ENCODE measurements around the gene IL17REL.

Gene IL17REL

DNA sequence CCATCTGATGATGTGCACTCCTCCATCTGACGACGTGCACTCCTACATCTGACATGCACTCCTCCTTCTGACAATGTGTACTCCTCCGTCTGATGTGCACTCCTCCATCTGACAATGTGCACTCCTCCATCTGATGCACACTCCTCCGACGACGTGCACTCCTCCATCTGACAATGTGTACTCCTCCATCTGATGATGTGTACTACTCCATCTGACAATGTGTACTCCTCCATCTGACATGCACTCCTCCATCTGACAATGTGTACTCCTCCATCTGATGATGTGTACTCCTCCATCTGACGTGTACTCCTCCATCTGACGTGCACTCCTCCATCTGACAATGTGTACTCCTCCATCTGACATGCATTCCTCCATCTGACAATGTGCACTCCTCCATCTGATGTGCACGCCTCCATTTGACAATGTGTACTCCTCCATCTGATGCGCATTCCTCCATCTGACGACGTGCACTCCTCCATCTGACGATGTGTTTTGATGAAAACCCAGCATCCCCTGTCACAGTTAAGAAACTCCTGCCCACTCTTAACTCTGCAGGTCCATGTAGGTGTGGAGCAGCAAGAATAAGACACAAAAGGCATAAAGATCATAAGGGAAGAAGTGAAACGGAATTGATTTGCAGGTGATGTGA is 9.7 kb upstream of the IL17REL start:
- DNase-seq (ENCODE audit: low read depth): no peak

GRCh38 chr22:50020606-50021005 is 8.0 kb upstream of the IL17REL start:
- no peak for DNase-seq (ENCODE audit: low read depth)

- DNase-seq (ENCODE audit: low read depth): no peak
These were observed 6.8 kb upstream of the IL17REL start for GRCh38 chr22:50019316-50019715.

DNA sequence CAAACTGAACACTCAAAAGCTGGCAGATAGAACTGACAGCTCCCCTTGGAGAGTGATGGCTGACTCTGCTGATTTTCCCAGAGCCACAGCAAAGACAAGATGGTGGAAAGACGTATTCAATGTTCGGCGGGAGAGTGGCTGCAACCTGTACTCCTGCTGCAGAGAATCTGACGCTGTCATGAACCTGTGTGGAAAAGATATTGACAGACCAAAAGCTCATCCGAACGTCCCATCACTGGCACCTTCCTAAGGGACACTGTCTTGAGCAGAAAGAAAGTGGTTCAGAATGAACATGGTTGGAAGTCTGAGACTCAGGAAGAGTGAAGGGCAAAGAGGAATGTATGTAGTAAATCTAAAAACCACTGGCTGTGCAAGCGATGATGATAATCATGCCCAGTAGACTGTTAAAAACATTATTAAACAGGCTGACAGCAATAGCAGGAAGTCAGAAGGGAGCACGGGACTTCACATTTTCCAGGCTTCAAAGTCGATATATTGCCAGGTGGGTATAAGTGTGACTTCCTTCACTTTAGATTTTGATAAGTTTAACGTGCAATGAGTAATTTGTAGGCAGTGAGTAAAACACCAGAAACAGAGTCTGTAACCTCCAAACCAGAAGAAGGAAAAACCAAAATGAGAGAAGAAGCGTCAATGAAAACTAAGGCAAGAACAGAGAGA is 6.2 kb upstream of the IL17REL start:
- DNase-seq (ENCODE audit: low read depth): no peak

- no peak for DNase-seq (ENCODE audit: low read depth)
These were observed 5.2 kb upstream of the IL17REL start for GRCh38 chr22:50017701-50018224.

- DNase-seq (ENCODE audit: low read depth): no peak
These were observed 4.6 kb upstream of the IL17REL start for GRCh38 chr22:50016988-50017700.

- DNase-seq (ENCODE audit: low read depth): no peak
These were observed 3.9 kb upstream of the IL17REL start for GRCh38 chr22:50016308-50016987.

DNA sequence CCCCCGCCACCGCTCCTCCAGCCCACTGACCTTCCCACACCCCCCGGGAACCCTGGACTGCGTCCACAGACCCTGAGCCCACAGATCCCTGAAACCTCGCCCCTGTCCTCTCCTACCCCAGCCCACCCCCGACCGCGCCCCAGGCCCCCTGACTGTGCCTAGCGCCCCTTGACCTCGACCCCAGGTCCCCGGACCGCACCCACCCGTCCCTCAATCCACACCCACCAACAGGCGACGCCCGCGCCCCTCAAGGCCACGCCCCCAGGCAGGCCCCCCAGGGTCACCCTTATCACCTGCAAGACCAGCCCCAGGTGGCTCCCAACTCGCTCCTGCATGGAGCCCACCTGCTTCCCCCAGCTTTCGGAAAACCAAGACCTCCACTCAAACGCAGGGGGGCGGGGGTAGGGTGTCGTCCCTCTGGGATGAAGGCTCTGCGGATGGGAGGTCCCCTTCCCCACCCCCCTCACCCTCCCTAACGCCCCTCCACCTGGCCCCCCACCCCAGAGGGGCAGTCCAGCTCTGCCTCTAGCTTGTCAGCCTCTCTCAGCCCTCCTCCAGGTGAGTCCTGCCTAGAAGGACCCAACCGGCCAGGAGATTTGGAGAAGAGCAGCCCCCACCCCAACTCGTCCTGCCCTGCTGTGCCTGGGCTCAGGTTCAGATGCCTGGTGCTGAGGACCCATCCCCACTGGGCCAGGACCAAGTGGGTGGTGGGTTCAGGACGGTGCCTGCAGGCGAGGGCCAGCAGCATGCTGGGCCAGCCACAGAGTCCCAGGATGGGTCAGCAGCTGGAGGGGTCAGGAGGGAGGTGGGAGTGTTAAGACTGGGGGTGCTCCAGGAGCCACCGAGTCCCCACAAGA is 3.1 kb upstream of the IL17REL start:
- DNase-seq (ENCODE audit: low read depth): no peak

GRCh38 chr22:50014655-50015401 is 2.3 kb upstream of the IL17REL start:
- DNase-seq (ENCODE audit: low read depth): no peak

- DNase-seq (ENCODE audit: low read depth): no peak
These were observed 1.5 kb upstream of the IL17REL start for GRCh38 chr22:50014053-50014501.

DNA sequence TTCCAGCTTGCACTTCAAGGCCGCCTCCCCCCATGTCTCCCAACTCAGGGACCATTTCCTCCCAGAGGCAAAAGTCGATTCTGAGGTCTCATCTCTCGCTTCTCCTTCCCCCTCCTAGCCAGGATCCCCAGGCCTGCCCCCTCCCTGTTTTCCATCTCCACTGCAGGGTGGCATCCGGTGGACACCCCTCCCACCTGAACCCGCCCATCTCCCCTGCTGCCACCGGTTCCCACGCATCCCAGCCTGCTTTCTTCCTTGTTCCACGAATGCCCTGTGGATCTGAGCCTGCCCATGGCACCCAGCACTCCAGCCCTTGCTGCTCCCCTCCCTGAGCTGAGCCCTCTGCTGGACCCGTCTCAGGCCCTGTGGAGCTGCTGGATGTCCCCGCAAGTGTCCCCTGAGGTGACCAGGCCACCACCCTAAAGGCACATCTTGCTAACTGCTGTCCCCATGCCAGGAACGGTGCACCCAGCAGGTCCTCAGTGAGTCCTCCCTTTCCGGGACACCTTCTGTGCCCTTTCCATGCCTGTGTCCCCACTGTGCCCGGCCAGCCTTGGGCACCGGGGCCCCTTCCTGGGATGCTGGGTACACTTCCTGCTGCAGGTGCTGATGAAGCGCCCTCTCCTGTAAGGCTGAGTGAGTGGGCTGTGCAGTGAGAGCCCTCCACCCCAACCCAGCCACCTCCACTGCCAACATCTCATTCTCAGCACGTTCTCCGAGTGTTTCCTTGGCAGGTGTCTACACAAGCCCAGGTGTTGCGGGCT is 936 bp downstream of the IL17REL start:
- no peak for DNase-seq (ENCODE audit: low read depth)

DNA sequence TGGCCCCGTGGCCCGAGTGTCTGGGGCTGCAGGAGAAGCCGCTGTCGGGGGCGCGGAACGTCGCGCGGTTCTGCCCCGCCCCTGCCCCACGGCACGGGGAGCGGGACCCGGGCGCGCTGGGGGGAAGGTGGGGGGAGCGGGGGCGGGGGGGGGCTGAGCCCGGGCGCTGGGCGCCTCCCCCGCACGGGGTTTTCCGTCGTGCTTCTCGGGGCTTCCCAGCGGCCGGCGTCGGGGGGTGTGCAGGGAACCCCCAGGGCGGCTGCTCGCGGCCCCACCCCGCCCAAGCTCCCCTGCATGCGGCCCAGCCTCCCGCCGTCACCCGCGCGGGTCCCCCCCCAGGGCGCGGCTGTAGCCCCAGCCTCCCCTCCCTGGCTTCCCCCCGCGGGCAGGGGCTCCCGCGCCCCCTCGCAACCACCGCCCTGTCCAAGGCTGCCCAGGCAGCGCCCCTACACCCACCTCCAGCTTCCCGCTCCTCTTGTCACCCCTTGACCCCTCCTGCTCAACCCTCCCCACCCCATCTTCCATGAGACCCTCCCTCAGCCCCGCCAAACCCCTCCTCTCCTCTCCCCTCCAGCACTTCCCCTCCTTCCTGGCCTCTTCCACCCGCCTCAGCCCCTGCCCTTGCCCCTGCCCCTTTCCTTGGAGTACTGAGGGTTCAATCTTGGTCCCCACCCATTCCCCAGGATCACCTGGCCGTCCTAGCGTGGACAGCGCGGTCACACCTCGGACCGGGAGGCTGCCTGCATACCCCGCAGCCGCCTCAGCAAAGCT is 1.7 kb downstream of the IL17REL start:
- no peak for DNase-seq (ENCODE audit: low read depth)

- DNase-seq (ENCODE audit: low read depth): no peak
These were observed 2.5 kb downstream of the IL17REL start for GRCh38 chr22:50009765-50010675.

GRCh38 chr22:50009251-50009650 is 3.3 kb downstream of the IL17REL start:
- DNase-seq (ENCODE audit: low read depth): no peak

DNA sequence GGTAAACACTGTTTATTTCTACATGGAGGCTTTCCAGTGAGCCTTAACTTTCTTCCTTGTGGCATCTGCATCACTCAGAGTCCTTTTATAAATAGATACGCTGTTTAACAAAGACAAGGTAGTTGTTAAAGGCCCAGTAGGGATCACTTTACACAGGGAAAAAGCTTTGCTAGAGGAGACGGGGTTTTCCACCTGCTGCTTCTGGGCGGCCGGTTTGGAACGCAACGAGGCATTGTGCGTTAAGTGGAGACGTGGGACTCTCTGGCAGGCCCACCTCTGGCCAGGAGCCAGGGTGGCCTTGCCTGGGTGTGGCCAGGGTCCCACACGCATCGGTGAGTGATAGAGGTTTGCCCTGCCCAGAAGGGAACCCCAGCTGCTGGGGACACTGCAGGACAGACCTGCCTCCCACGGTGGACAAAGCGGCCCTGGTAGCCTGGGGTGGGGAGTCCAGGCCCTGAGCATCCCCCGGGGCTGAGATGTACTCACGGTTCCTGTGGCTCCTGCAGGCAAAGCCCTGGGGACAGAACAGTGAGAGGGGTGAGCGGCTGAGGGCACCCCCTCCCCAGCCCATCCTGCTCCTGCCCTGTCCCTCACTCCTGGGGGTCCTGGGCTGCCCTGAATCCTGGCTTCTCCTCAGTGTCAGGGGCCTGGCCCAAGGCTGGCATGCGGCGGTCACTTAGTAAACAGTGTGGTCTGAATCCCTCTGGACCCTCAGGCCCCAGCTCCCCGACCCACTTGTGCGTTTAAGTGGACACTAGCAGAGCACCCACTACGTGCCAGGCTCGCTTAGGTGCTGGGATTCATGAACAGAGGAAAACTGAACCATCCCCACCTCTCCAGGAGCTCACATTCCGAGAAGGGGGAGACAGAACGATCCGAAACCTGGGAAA is 4.2 kb downstream of the IL17REL start:
- no peak for DNase-seq (ENCODE audit: low read depth)

DNA sequence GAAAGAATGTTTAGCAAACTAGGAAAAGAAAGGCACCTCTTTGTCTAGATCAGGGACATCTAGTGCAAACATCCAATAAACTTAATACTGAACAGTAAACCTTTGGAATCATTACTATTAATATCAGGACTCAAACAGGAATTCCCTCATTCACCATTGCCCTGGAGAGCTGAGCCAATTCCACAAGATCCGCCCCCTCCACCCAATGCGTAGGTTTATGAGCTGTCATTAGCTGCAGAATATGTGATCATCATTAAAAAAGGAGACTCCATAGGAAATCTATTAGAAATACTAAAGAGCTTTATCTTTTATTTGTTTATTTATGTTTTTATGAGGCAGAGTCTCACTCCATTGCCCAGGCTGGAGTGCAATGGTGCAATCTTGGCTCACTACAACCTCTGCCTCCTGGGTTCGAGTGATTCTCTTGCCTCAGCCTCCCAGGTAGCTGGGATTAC is 5.5 kb downstream of the IL17REL start:
- no peak for DNase-seq (ENCODE audit: low read depth)

GRCh38 chr22:50004918-50005317 is 7.6 kb downstream of the IL17REL start:
- DNase-seq (ENCODE audit: low read depth): no peak

Measured in HS-5 (cell line).